ENCODE results near the gene PDLIM5. TPM values are rescaled to one million over a fixed set of nuclear protein-coding genes. Genes with fewer than 3 reads are reported as not detected.

PDLIM5 gene
- total RNA-seq, 2 donors from 2014 or later: 17.6 to 21.4 TPM

GRCh38 chr4:94534401-94535312, 82.9 kb downstream of the PDLIM5 start:
- Mint-ChIP-seq H3K4me1 (ENCODE audit: low read depth) (peaks cover 8% of the 10 kb centered on the region), H3K9me3 (no peaks in the 10 kb centered on the region), H3K27ac (no peak overlapping the region), H3K27me3 (ENCODE audit: low read depth) (no peaks in the 10 kb centered on the region), H3K4me3 (no peak overlapping the region), H3K36me3 (ENCODE audit: insufficient read depth in 2 of 2) (no peaks in the 10 kb centered on the region)
- DNase-seq (no peak), ATAC-seq (replicated peaks in 1 of 2) (no peak)

DNA sequence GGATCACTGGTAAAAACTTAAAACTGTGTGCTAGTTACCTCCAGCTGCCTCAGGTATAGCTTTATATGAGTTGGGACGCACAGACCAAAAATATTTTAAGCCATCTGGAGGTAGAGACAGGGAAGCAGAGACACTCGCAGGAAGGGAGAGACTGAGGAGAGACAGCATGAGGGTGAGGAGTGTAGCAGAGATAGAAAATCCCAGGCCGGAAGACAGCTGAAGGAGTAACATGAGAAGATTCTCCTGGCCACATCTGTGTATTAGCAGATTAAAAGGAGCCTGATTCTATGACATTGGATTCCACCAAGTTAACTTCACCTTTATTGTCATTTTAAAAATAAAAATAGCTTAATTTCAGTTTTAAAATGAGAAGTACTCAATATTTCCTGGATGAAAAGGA, 84.3 kb downstream of the PDLIM5 start:
- DNase-seq (no peak), ATAC-seq (replicated peaks in 1 of 2) (no peak)
- no peaks in the 10 kb centered on the region for H3K36me3 Mint-ChIP-seq (ENCODE audit: insufficient read depth in 2 of 2)
- no peak overlapping the region for H3K4me3 Mint-ChIP-seq
- peaks cover 8% of the 10 kb centered on the region for H3K4me1 Mint-ChIP-seq (ENCODE audit: low read depth)
- no peaks in the 10 kb centered on the region for H3K27me3 Mint-ChIP-seq (ENCODE audit: low read depth)
- no peaks in the 10 kb centered on the region for H3K9me3 Mint-ChIP-seq
- no peak overlapping the region for H3K27ac Mint-ChIP-seq

GRCh38 chr4:94536649-94537469, 85.1 kb downstream of the PDLIM5 start:
- Mint-ChIP-seq H3K27ac (no peak overlapping the region), H3K4me1 (ENCODE audit: low read depth) (peaks cover 8% of the 10 kb centered on the region), H3K27me3 (ENCODE audit: low read depth) (no peaks in the 10 kb centered on the region), H3K4me3 (no peak overlapping the region), H3K9me3 (no peaks in the 10 kb centered on the region), H3K36me3 (ENCODE audit: insufficient read depth in 2 of 2) (peaks cover 0 to 2% of the 10 kb centered on the region in 2 donors)
- ATAC-seq (replicated peaks in 1 of 2) (no peak), DNase-seq (no peak)

GRCh38 chr4:94537921-94538628, 86.3 kb downstream of the PDLIM5 start:
- DNase-seq (no peak), ATAC-seq (replicated peaks in 1 of 2) (no peak)
- no peaks in the 10 kb centered on the region for H3K27me3 Mint-ChIP-seq (ENCODE audit: low read depth)
- peaks cover 8% of the 10 kb centered on the region for H3K4me1 Mint-ChIP-seq (ENCODE audit: low read depth)
- no peak overlapping the region for H3K27ac Mint-ChIP-seq
- peaks cover 0 to 2% of the 10 kb centered on the region in 2 donors for H3K36me3 Mint-ChIP-seq (ENCODE audit: insufficient read depth in 2 of 2)
- H3K9me3 Mint-ChIP-seq: no peaks in the 10 kb centered on the region
- H3K4me3 Mint-ChIP-seq: no peak overlapping the region

- ATAC-seq (replicated peaks in 1 of 2) (no peak), DNase-seq (no peak)
- Mint-ChIP-seq H3K9me3 (peaks cover 0 to 2% of the 10 kb centered on the region in 2 donors), H3K4me3 (no peak overlapping the region), H3K27ac (no peak overlapping the region), H3K36me3 (ENCODE audit: insufficient read depth in 2 of 2) (peaks cover 0 to 2% of the 10 kb centered on the region in 2 donors), H3K27me3 (ENCODE audit: low read depth) (no peaks in the 10 kb centered on the region), H3K4me1 (ENCODE audit: low read depth) (peaks cover under 1% of the 10 kb centered on the region)
Observed at GRCh38 chr4:94540476-94540875, 88.7 kb downstream of the PDLIM5 start.

GRCh38 chr4:94544811-94545210, 93.1 kb downstream of the PDLIM5 start:
- peaks cover 1 to 4% of the 10 kb centered on the region in 2 donors for H3K9me3 Mint-ChIP-seq
- ATAC-seq (replicated peaks in 1 of 2) (no peak), DNase-seq (no peak)
- H3K4me1 Mint-ChIP-seq (ENCODE audit: low read depth): no peaks in the 10 kb centered on the region
- H3K4me3 Mint-ChIP-seq: no peak overlapping the region
- no peaks in the 10 kb centered on the region for H3K27me3 Mint-ChIP-seq (ENCODE audit: low read depth)
- H3K27ac Mint-ChIP-seq: no peak overlapping the region
- H3K36me3 Mint-ChIP-seq (ENCODE audit: insufficient read depth in 2 of 2): peaks cover 0 to 4% of the 10 kb centered on the region in 2 donors

DNA sequence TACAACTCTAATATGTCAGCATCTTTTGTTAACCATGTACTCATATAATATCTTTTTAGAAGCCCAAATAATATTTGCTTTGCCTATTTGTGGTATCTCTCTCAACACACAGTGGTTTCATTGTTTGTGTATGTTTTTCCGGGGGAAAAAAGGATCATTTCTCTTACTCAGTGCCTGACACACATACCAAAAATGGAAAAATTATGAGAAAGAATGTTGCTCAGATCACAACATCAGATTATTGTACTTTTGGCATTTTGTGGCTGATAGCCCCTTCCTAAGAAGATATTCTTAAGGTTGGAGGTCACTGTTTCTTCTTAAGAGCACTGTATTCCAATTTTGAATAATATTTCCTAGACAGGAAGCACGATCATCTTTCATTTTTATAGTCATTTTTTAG, 93.6 kb downstream of the PDLIM5 start:
- ATAC-seq (replicated peaks in 1 of 2) (no peak), DNase-seq (no peak)
- Mint-ChIP-seq H3K4me1 (ENCODE audit: low read depth) (no peaks in the 10 kb centered on the region), H3K4me3 (no peak overlapping the region), H3K9me3 (peaks cover 1 to 4% of the 10 kb centered on the region in 2 donors), H3K27me3 (ENCODE audit: low read depth) (no peaks in the 10 kb centered on the region), H3K36me3 (ENCODE audit: insufficient read depth in 2 of 2) (peaks cover 0 to 4% of the 10 kb centered on the region in 2 donors), H3K27ac (peak overlapping the region; percentile 46)

- Mint-ChIP-seq H3K36me3 (ENCODE audit: insufficient read depth in 2 of 2) (peaks cover 0 to 2% of the 10 kb centered on the region in 2 donors), H3K27me3 (ENCODE audit: low read depth) (no peaks in the 10 kb centered on the region), H3K9me3 (peaks cover 1 to 4% of the 10 kb centered on the region in 2 donors), H3K4me1 (ENCODE audit: low read depth) (no peaks in the 10 kb centered on the region), H3K27ac (no peak overlapping the region), H3K4me3 (no peak overlapping the region)
- ATAC-seq (replicated peaks in 1 of 2) (no peak), DNase-seq (no peak)
Observed at GRCh38 chr4:94546949-94547348, 95.2 kb downstream of the PDLIM5 start.

- Mint-ChIP-seq H3K9me3 (peaks cover 1 to 2% of the 10 kb centered on the region in 2 donors), H3K27ac (no peak overlapping the region), H3K36me3 (ENCODE audit: insufficient read depth in 2 of 2) (peaks cover 0 to 2% of the 10 kb centered on the region in 2 donors), H3K4me3 (no peak overlapping the region), H3K4me1 (ENCODE audit: low read depth) (no peaks in the 10 kb centered on the region), H3K27me3 (ENCODE audit: low read depth) (no peaks in the 10 kb centered on the region)
- DNase-seq (no peak), ATAC-seq (replicated peaks in 1 of 2) (no peak)
Observed at GRCh38 chr4:94548571-94548970, 96.8 kb downstream of the PDLIM5 start.

DNA sequence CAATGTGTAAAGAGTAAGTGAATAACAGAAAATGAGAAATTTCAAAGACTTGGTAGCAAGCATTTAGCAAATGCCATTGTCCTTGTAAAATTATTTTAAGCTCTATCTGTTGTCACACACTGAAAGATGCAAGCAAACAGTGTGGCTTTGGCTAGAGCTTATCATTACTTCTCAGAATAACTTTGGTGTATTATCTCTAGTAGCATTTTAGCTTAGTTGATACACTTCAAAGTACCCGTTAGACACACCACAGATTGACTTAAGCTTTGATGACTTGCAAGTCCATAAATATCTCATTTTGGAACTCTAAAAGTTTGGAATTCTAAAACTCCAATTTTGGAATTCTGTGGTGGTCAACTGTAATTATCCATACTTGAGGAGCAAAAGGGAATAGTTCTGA, 98.6 kb downstream of the PDLIM5 start:
- Mint-ChIP-seq H3K4me1 (ENCODE audit: low read depth) (no peaks in the 10 kb centered on the region), H3K27me3 (ENCODE audit: low read depth) (no peaks in the 10 kb centered on the region), H3K4me3 (no peak overlapping the region), H3K9me3 (peaks cover 1 to 2% of the 10 kb centered on the region in 2 donors), H3K36me3 (ENCODE audit: insufficient read depth in 2 of 2) (peaks cover 0 to 2% of the 10 kb centered on the region in 2 donors), H3K27ac (no peak overlapping the region)
- DNase-seq: no peak
- no peak for ATAC-seq (replicated peaks in 1 of 2)

GRCh38 chr4:94550851-94551250, 99.1 kb downstream of the PDLIM5 start:
- ATAC-seq (replicated peaks in 1 of 2): no peak
- peaks cover 1 to 2% of the 10 kb centered on the region in 2 donors for H3K9me3 Mint-ChIP-seq
- peaks cover 0 to 2% of the 10 kb centered on the region in 2 donors for H3K36me3 Mint-ChIP-seq (ENCODE audit: insufficient read depth in 2 of 2)

DNA sequence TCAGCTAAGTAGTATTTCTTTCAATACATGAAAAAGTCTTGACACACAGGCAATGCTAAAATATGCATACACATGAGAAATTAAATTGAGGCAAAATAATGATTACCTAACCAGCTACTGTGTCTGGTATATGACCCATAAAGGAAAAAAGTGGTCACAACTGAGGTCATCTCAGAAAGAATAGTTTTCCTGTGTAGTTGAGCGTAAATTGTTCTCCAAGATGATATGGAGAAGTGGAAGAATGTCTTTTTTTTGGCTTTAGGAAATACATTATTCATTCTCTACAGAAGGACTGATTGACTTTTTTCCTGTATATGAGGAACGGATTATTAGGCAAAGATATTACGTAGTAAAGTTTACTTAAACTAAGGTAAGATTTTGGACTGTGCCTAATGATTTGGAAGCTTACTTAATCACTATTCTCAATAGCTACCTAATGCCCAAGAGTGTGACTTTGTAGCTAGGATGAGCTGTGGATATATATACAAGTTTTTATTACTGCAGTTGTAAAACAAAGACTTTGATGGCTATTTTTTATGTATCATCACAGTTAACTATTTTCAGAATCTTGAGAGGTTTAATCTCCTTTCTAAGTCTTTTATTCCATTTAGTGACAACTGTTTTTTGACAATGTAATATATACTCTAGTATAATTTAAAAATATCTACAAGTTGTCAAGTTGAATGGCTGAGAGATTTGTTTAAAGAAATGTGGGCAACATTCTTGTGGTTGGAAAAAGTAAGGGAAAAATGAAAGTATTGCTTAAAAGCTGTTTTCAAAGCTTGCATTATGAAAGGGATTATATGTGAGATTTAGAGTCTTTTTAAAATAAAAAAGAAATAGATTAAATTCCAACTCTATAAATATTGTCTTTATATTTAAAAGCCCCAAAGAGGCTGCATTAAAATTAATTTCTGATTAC, 100.2 kb downstream of the PDLIM5 start:
- Mint-ChIP-seq H3K4me3 (no peak overlapping the region), H3K4me1 (ENCODE audit: low read depth) (no peaks in the 10 kb centered on the region), H3K36me3 (ENCODE audit: insufficient read depth in 2 of 2) (peaks cover 2% of the 10 kb centered on the region in 2 donors), H3K27me3 (ENCODE audit: low read depth) (no peaks in the 10 kb centered on the region), H3K27ac (no peak overlapping the region), H3K9me3 (peaks cover 1 to 3% of the 10 kb centered on the region in 2 donors)
- ATAC-seq (replicated peaks in 1 of 2): no peak
- no peak for DNase-seq

More at GRCh38 chr4:94550851-94551250, 99.1 kb downstream of the PDLIM5 start:
- Mint-ChIP-seq H3K4me1 (ENCODE audit: low read depth) (no peaks in the 10 kb centered on the region), H3K27ac (no peak overlapping the region), H3K4me3 (no peak overlapping the region), H3K27me3 (ENCODE audit: low read depth) (no peaks in the 10 kb centered on the region)
- no peak for DNase-seq

Measured in activated T-cell treated with anti-CD3 and anti-CD28 coated beads, Interleukin-2, amount 50 U/mL, for 72 hours (primary cell).